D721Med (cell line): ENCODE results near the gene MLNR.

Experiments used
- DNase-seq: peaks from one replicate; pipeline ENCODE4 v3.0.0; 2011; ENCODE audit warnings: low spot score; ENCODE audit not compliant: insufficient read length
- FAIRE-seq: peaks from 2 replicates; lab custom pipeline; 2011; peaks lifted over from hg19 to GRCh38; lab: Jason Lieb, UNC
- CTCF ChIP-seq: IDR thresholded peaks from 2 replicates; pipeline ENCODE4 v1.5.1; 2012; ENCODE audit warnings: mild to moderate bottlenecking, control low read depth; ENCODE audit not compliant: insufficient read depth; ENCODE audit errors: missing control alignments

Gene MLNR

GRCh38 chr13:49206641-49207040 lies 13.5 kb upstream of the MLNR start:
- no peak for DNase-seq

DNA sequence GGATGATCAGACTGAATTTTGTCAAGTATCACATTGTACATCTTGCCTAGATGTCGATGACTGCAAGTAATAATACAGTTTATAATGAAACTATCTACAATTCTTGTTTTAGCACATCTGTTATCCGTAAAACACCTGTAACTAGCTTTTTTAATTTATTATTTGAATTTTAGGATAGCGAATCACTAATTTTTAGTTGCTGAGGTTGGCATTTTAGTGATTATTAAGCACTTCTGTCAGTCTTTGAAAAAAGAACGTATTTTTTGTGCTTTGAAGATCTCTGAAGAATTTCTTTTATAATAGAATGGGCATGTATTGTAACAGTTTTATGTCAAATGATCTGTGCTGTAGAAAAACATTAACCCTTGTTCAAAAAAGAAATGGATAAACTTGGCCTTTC lies 11.5 kb upstream of the MLNR start:
- no peak for TF ChIP-seq CTCF
- DNase-seq (no peak), FAIRE-seq (no peak)

More at GRCh38 chr13:49206641-49207040, 13.5 kb upstream of the MLNR start:
- FAIRE-seq, result no peak
- no peak for TF ChIP-seq CTCF

DNA sequence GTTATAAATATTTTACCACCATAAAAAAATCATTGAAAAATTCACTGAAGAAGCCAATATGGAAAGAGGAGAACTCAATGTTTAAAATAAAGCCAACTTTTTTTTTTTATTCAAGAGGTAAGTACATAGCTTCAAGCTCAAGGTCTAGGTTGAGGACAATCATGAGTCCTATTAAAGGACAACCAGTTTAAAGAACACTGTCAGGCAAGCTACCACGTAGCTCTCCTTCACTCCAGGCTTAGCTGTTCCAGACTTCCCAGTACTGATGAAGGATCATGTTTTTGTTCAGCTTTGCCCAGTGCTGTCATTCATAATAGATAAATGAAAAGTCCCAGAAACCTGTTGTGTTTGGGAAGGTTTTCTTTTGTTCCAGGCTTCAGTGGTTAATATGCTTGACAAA lies 10.0 kb upstream of the MLNR start:
- FAIRE-seq, result no peak
- no peak for TF ChIP-seq CTCF
- DNase-seq, result no peak

- FAIRE-seq (no peak), DNase-seq (no peak)
- no peak for TF ChIP-seq CTCF
Observed at GRCh38 chr13:49210669-49211068, 9.5 kb upstream of the MLNR start.

DNA sequence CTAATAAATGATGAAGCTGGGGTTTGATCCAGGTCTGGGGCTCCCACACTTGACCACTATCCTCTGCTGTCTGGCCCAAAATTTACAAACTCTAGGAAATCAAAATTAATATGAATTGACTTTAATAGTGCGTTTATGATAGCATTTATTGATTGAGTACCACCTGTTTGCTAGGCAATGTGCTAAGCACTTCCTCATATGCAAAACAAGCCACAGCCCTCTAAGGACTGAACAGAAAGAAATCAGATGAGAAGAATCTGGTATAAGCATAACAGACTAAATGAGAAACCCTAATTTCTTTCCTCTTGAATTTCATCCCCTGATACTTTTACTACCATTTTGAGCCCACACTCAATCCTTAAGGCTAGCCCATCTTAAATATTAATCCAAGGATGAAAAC lies 6.6 kb upstream of the MLNR start:
- TF ChIP-seq CTCF, result no peak
- no peak for DNase-seq
- no peak for FAIRE-seq

- no peak for DNase-seq
- no peak for FAIRE-seq
- TF ChIP-seq CTCF, result no peak
Observed at GRCh38 chr13:49213997-49214916, 5.9 kb upstream of the MLNR start.

- FAIRE-seq (no peak), DNase-seq (no peak)
- no peak for TF ChIP-seq CTCF
Observed at GRCh38 chr13:49214917-49215376, 5.2 kb upstream of the MLNR start.
